C1 segment of cervical spinal cord (tissue), 14 donors: ENCODE results near the gene GPER1.
"Not testable (repeated sequence)": the region's sequence is repeated elsewhere in the genome, so short reads cannot be mapped to it uniquely, and the experiment has no call there.

ENCODE experiments used
- DNase-seq, 14 donors: peaks; one replicate each; lab custom pipeline; 2025; lab: John Stamatoyannopoulos, UW

Gene GPER1

DNA sequence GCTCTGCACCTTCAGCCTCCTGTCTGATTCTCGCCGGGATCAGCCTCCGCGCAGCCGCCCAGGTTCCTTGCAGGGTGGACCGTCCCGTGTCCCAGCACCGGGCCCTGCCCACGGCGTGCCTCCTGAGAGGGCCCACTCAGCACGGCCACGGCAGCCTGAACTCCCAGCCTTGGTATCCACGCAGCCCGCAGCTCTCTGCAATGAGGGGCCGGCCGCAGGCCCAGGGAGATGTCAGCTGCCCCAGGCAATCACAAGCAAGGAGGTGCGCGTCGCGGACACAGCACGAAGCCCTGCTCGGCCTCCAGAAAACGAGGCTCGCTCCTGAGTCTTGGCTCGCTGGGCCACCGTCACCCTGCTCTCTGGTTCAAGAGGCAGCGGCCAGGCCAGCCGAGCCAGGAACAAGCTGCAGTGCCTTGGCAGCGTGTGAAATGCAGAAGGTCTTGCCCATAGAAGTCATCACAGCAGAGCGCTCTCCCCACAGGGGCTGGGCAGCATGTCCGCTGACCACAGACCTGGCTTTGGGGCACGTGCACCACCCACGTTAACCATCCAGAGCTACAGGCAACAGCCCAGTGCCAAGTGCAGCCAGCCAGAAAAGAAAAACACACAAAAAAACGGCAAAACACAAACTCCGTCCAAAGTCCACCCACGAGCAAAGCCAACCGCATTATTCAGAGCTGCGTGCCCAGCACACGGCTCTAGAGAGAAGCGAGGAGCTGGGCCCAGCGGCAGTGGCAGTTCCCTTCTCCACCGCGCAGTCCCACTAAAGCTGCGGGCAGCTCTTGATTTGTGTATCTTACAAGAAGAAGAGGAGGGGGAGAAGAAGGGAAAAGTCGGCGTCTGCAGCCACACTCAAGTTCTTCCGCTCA, 13.9 kb downstream of the GPER1 start:
- DNase-seq, result peak in 5 of 14 donors; percentile 16 to 52 (median 29)

GRCh38 chr7:1103009-1103788, 15.3 kb downstream of the GPER1 start:
- DNase-seq, result no peak

DNA sequence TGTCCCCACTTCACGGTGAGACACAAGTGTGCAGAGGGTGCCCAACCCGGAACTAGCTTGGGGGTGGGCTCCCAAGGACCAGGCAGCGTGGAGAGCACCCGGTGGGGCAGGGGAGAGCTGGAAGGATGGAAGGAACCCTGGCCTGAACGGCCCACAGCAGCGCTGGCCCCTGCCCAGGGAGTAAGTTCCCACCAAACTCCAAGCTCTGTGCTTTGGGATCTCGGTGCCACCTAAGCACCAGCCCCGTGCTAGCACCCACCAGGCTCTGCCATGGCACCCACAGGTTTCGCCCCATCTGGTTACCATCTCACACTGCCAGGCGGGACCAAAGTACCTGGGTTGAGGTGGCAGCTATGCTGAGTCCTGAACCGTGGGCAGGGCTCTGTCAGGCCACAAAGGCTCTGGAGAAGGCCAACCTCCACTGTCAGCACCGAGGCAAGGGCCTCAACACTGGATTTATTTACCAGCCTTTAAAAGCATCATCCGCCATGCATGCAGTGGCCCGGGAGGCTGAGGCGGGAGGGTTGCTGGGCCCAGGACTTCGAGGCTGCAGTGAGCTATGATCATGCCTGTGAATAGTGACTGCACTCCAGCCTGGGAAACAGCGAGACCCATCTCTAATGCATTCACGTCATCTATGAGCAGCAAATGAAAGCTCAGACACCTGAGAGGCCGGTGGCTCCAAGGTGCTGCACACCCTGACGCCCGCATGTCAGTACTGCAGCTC, 16.0 kb downstream of the GPER1 start:
- no peak for DNase-seq

GRCh38 chr7:1104516-1105179, 16.7 kb downstream of the GPER1 start:
- no peak for DNase-seq

GRCh38 chr7:1105189-1105588, 17.3 kb downstream of the GPER1 start:
- no peak for DNase-seq

GRCh38 chr7:1106063-1106792, 18.3 kb downstream of the GPER1 start:
- peak in 1 of 14 donors; percentile 51 for DNase-seq

- DNase-seq, result peak in 2 of 14 donors; percentile 23 to 55
Measured at GRCh38 chr7:1106793-1107421, 19.0 kb downstream of the GPER1 start.

GRCh38 chr7:1108264-1108920, 20.5 kb downstream of the GPER1 start:
- no peak for DNase-seq

GRCh38 chr7:1109581-1110310, 21.8 kb downstream of the GPER1 start:
- DNase-seq, result no peak

DNA sequence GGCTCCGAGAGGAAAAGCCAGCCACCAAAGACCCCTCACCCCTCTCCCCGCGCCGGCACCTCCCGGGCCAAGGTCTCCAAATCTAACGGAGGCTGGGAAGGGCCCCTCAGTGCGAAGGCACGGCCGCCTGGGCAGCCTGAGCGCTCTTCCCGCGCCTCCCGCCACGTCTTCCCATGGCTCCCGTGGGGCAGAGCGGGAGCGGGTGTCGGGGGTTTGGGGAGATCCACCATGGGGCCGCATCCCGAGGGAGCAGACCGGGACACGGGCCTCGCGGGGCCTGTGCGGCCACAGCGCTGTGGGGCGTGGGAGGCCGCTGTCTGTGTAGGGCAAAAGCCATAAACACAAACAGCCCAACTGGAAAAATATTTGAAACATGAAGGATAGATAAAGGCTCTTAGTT, 22.4 kb downstream of the GPER1 start:
- DNase-seq, result no peak

DNA sequence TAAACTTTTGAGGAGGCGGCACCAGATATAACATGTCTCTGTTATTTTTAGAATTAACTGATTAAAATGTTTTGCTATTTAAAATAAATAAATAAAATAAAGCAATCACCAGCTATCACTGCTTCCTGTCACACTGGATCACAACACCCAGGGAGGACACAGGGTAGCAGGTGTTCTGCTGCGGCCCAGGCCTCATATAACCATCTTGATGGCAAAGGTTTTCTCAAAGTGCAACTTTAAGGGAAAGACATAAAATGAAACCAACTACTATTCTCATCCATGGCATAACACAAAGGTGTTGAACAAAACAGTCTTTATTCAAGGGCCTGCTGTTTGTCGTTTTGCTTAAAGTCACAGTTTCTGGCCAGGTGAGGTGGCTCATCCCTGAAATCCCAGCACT, 23.2 kb downstream of the GPER1 start:
- DNase-seq, result no peak

DNA sequence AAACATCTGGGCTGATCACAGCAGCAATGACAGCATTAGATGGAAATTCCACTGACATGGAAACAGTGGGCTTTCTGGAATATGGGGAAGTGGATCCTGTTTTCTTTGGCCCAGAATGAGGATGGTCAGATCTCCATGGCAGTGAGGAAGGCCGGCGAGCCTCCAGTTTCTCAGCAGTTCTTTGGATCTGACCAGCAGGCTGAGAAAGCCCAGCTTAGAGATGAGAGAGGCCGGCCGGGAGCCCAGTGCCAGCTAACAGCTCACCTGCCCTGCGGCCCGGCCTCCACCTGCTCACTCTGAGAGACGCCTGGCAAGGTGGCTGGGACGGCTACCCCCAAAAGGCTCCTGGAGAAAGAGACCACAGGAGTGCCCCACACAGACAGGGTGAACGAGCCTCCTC, 24.2 kb downstream of the GPER1 start:
- peak in 1 of 14 donors; percentile 57 for DNase-seq

DNA sequence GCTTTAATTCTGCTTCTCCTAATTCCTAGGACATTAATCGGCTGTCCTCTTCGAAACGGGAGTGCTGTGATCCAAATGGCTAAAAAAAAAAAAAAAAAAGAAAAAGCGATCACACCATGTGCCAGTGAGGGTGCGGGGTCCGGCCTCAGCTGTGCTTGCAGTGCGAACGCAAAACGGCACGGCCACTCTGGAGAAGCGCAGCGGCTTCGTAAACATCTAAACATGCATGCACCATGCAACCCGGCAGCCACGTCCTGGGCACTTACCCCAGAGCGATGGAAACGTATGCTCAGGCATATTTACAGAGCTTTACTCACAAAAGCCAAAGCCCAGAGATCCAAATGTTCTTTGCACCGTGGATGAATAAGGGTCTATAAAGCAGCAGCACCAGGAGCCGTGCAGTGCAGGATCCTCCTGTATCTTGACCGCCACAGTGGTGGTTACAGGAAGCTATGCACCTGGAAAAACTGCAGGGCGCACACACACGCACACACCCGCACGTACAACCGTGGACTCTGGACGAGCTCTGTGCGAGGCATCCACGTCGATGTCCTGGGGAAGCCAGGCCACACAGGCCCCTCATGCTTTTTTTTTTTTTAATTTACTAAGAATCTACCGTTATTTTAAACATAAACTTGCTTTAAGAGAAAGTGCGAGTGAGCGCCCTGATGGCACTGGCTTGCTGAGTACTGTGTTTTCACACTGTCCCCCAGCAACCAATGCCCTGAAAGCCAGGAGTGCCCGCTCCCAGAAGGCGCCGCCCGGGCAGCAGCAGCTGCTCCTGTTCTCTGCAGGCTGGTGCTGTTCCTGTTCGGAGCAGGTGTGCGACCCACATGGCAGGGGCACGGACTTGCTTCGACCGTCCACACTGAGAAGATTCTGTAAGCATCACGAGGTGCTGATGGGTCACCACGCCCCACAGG, 25.0 kb downstream of the GPER1 start:
- peak in 1 of 14 donors; percentile 52 for DNase-seq

- DNase-seq, result peak in 1 of 14 donors; percentile 52
Measured at GRCh38 chr7:1113548-1113885, 25.6 kb downstream of the GPER1 start.

DNA sequence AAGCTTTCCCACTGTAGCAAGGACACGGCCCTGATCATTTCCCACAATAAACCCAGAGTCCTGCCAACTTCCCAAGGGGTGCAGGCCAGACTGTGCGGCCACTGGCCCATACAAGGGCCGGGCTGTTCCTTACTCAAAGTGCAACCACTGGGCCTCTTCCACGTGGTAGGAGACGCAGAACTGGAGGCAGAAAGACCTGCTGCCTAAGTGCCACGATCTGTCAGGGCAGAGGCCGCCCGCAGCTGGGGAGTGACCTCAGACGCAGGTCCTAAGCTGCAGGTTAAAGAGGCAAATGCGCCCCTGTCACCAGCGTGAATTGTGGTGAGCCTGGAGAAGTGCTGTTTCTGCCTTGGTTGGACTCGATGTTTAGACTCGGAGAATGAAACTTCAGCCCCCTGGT, 26.2 kb downstream of the GPER1 start:
- peak in 1 of 14 donors; percentile 36 for DNase-seq

DNA sequence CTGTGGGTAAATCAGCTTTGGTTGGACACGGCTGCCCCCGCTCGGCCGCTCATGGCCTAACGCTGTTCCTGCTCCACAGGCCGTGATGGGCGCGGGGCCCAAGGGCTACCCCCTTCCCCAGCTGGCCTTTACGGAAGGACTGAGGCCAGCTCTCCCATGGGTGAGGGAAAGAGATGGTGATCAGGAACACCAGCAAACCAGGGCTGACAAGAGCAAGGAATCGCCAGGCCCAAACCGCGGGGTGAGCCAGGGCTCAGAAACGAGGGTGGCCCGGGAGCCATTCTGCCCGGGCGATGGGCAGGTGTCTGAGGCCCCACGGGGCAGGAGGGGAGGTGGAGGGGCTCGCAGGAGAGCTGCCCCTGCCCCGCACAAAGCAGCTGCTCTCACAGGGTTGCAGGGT, 26.6 kb downstream of the GPER1 start:
- no peak for DNase-seq

- DNase-seq, result not testable (repeated sequence)
Measured at GRCh38 chr7:1115171-1116045, 27.5 kb downstream of the GPER1 start.
